GM18861 (cell line): ENCODE results near the gene ACTL8.

Experiments
- ATAC-seq: cut with Tn5 transposase; IDR thresholded peaks from one replicate; pipeline ENCODE4 v1.9.1; 2021; ENCODE audit not compliant: unreplicated experiment

ACTL8 gene

GRCh38 chr1:17873007-17873675, 118.0 kb downstream of the ACTL8 start:
- no peak for ATAC-seq

GRCh38 chr1:17874231-17874630, 119.1 kb downstream of the ACTL8 start:
- ATAC-seq: no peak

GRCh38 chr1:17874710-17875109, 119.6 kb downstream of the ACTL8 start:
- ATAC-seq: no peak

GRCh38 chr1:17875171-17875881, 120.2 kb downstream of the ACTL8 start:
- no peak for ATAC-seq

GRCh38 chr1:17875882-17876280, 120.7 kb downstream of the ACTL8 start:
- no peak for ATAC-seq
